Inferior parietal cortex (tissue), 1 donor: ENCODE data around the gene OTUD7B.
A peak's percentile ranks its signal among the peaks of the same experiment; 100 is the strongest.

ENCODE experiments used
- DNase-seq: peaks from one replicate; pipeline ENCODE4 v3.0.0-alpha.2; 2016; ENCODE audit errors: extremely low spot score

The OTUD7B gene

DNA sequence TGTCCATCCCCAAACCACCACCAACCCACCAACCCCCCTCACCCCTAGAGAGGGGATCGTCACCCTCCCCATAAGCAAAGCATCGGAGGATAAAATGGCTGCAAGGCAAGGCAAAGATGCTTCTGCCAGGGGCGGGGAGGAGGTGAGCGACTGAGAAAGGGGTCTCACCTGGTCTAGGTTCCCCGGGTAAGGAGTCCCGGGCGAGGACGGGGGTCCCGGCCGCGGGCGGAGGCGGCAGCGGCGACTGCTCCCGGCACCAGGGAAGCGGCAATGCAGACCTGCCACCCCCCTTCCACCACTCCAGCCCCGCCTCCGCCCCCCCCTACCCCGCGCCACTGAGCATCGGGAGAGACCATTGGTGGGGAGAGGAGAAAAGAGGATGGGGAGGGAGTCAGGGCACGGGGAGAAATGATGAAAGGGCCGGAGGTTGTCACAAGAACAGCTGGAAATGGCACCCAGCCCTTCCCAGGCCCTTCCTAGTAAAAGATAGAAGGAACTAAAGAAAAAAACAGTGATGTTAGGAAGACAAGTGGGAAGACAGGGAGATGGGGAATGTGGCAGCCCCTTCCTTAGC, 92.9 kb downstream of the OTUD7B start, which contains the start of gene SV2A:
Gene SV2A, minus strand, starts transcription at position 274 of the 574 bp plus-strand sequence. CDS start 4,004 bp downstream, outside the sequence.
- DNase-seq: peak; percentile 54

DNA sequence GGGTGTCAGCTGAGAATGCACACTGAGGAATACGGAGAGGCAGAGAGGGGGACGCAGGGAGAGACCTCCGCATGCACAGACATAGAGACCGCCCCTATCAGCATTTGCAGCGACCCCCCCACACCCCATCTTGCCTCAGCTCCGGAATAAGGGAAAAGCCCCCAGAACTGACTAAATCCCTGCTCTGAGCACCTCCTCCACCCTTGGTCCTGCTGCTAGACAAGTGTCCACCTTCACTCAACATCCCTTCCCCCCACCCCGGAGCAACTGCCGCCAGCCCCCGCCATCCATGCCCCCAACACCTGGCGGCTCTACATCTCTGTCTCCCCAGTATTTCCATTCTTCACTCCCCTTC, 93.7 kb downstream of the OTUD7B start:
- DNase-seq: no peak

DNA sequence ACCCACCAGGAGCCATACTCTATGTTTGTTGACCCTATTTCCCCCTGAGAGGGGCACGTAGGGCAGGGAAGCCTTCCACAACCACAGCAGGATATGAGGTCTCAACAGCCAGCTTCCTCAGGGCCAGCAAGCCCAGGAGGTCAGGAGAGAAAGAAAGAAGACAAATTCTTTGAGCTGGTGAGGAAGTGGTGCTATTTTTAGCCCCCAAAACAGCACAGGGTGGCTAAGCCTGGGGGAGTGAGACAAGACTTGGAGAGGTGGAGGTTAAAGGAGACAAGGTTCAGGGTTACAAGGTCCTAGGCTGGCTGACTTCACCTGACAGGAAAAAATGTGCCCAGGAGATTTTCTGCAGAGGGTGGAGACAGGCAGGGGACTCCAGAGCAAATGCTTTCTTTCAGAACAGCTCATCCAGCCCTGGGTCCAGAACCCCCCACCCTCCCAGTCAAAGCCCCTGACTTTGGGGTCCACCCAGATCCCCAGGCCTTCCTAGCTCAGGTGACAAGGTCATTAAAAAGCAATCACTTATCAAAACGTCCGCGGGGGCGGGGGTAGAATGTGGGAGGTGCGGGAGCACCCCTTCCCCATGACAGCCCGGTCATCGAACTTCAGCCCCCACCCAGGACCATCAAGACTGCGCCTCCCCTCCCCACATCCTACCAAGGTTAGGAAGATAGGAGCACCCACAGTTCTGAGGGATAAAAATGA, 94.2 kb downstream of the OTUD7B start:
- no peak for DNase-seq

DNA sequence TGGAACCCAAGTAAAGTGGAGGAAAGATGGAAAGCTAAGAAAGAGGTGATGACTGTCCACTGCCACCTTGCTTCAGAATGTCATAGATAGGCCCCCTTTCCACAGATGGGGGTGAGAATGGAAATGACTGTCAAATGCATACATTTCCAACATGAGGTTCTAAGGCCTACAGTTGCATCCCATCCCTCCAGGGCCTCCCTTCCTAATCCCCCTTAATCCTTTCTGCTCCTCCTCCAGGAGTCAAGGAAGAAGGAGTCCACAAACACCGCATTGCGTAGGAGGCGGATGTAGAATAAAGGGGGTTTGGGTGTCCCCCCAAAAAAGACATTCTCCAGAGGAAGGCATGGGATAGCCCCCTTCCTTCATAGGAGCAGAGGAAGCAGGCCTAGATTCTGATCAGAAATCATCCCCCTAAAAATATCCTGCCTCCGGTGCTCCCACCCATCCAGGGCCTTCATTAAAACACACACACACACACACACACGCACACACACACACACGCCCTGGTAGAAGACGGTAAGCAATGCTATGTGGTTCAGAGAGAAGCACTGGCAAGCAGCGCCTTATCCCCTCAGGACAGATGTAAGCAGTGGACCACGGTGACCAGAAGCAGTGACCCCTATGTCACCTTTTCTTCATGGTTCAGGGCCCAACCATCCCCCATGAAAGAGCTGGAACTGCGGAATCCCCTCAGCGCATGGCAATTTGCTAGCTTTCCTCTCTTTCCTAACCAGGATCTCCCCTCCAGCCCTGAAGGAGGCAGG, 94.9 kb downstream of the OTUD7B start:
- DNase-seq: no peak

DNA sequence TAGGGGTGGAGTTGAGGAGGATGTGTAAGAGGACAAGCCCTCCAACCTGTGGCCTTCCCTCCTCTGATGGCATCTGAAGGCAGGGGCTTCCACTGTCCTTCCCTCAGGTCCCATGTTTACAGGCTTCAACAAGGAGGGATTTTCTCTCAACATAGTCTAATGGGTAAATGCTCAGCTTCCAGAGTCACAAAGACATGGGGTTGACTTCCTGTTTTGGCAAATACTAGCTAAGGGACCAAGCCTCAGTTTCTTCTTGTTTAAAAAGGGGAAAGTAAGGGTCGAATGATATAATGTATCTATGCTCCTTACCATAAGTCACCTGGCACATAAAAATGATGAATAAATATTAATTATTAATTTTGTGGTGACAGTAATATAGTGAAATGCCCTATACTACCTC, 96.0 kb downstream of the OTUD7B start:
- no peak for DNase-seq

DNA sequence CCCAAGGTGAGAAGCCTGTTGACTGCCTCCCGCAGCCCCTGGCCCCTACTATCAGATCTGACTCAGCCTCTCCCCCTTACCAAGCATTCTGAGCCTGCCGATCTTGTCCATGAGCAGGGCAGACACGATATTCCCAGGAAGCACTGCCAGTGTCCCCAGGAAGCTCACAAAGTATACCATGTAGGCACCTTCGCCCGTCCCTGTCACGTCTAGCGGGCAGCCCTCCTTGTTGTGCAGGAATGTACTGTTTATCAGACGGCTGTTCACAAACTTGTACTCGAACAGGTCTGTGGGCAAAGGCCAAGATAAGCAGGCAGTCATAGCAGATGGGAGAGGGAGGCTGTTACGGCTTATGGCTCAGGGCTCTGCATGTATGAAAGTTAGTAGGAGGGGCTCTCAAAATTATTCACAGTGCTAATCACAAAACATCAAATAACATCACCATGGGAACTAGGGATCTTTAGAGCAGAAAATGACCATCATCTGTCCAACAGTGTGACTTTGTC, 103.9 kb downstream of the OTUD7B start:
- DNase-seq: no peak

DNA sequence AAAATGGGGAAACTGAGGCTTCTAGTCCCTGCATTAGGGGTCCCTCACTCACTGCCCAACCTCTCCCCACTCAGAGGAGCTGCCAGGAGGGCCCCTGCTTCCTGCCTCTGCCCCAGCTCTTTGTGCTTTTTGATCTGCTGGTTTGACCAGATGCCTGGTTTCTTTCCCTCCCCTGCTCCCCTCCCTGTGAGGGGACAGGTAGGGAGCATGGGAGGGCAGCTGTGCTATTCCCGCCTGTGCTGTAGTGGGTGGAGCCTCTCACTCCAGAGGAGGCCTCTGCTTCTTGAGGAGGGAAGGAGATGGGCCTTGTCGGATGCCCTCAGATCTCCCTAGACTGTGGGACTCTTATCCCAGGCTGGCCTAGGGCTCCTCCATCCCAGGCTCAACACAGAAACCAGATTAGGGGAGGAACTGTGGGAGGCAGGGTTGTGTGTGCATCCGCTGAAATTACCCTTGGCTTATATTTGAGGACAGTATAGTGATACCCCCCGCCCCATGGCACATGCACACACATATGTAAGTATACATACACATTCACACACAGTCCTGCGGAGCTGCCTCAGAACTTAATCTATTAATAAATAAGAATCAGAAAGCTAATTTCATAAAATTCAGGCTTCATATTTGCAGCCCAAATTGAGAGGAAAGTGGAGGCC, 106.6 kb downstream of the OTUD7B start:
- no peak for DNase-seq

DNA sequence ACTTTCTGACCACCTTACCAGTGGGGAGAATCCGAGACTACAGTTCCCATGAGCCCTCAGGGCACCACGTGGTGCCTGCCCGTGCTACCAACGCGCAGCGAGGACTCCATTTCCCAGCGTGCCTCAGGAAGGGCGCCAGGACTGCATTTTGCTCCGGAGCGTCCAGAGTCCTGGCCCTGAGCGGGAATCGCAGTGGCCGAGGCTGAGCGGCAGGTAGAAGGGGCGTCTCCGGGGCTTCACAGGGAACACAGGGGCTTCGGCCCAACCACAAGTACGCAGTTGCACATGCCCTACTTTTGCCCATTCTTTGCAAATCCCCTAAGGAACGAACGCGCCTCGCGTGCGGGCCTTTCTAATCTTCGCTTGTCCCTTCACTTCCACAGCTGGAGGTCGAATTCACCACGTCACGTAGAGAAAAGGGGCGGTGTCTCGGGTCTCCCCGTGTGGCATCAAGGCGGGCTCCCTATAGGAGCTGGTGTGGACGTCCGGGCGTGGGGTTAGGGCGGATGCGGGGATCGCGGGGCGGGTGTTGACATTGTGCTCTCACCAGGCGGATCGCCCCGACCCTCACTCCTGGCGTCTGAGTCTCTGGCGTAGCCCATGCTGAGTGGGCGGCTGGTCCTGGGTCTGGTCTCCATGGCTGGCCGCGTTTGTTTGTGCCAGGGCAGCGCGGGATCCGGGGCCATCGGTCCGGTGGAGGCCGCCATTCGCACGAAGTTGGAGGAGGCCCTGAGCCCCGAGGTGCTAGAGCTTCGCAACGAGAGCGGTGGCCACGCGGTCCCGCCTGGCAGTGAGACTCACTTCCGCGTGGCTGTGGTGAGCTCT, 110.9 kb downstream of the OTUD7B start, which contains the start of gene BOLA1:
Gene BOLA1, plus strand, starts transcription at position 109 of the 825 bp plus-strand sequence. Its CDS starts 492 bp downstream, at position 601.
- peak; percentile 98 for DNase-seq

DNA sequence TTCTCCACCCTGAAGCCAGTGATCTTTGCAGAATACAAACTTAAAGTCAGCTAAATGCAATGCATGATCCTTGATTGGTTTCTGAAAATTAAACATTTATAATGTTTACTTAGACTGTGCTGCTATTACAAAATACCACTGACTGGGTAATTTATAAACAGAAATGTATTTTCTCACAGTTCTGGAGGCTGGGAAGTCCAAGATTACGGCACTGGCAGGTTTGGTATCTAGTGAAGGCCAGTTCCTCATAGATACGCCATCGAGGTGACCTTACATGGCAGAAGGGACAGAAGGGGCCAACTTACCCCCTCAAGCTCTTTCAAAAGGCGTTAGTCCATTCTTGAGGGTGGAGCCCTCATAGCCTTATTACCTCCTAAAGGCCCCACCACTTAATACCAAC, 114.0 kb downstream of the OTUD7B start:
- no peak for DNase-seq

DNA sequence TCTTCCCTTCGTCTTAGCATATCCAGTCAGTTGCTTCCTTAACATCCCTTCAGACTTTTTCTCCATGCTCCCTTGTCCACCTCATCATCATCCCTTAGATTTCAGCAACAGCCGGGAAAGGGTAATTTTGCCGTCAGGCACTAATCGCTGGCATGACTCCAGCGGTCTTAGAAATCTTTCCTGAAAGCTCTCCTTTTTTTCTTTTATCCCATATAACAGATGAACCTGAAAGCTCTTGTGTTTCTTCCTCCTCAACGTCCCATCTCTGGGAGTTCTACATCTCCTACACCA, 121.6 kb downstream of the OTUD7B start:
- DNase-seq: no peak

DNA sequence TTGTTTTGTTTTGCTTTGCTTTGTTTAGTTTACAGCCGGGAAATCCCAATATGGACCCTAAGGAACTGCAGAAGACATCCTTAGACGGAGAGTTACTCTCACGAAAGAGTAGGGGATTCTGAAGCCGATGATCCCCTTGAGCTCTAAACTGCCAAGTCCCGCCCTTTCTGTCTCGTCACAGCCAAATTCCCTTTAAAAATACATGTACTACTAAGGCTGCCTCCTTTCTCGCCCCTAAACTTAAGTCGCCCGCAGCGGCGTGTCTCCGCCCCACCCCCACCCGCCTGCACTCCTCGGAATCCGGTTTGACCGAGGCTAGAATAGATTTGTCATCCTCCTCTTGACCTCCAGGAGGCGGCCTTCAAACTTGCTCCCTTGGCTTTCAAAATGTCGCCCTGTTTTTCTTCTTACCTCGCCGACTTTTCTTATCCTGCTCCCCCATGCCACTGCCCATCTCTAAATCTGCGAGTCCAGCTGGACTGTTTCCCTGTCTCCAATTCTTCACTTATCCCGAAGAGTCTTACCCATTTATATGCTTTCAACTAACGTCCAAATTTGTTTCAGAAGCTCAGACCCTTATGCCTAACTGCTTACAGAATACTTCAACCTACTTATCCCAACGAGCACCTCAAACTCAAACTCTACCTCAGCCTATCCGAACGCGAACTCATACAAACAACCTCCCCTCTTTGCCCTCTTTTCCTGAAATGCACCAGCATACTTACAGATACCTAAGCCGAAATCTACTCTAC, 122.1 kb downstream of the OTUD7B start:
- peak; percentile 81 for DNase-seq
